Measurements from ENCODE around the gene C1orf226. TPM values are rescaled to one million over a fixed set of nuclear protein-coding genes. Genes with fewer than 3 reads are reported as not detected.

The C1orf226 gene
- total and polyA plus RNA-seq, 10 of the 15 experiments (the other 5 are each of a cell fraction or from before 2014, with no cell fraction given) = not detected

DNA sequence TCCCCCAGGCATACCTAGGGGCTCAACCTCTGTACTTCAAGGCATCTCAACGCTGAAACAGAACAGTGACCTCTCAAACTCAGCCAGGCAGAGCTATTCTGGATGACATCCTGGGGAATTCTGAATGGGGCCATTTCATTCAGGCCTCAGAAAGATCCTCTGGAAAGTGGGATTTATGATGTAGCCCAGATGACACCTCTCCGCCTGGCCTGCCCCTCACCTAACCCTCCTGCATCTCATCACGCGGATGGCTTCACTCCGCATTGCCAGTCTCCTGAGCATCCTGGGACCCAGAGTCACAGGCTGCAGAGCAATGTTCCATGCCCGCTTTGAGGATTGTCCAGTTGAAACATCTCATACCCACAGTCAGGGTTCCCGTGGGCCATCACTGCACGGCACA is 6.1 kb upstream of the C1orf226 start:
- POLR2A ChIA-PET = no interaction called here
- intact Hi-C loops (cut with micrococcal nuclease; ENCODE audit: unreplicated experiment) (no loop called here), in situ Hi-C loops (cut with MboI) (no loop called here)
- no peak overlapping the region for H3K27ac ChIP-seq (ENCODE audit: control insufficient read depth, insufficient read depth)
- no peaks in the 10 kb centered on the region for H3K9me3 ChIP-seq (replicated peaks; ENCODE audit: control insufficient read depth, insufficient read depth, low read length)
- H3K36me3 ChIP-seq (ENCODE audit: control insufficient read depth in 2 of 2, insufficient read depth in 2 of 2, low read length in 1 of 2) = no peaks in the 10 kb centered on the region
- CTCF ChIA-PET = no interaction called here
- no peaks in the 10 kb centered on the region for H3K79me2 ChIP-seq (ENCODE audit: control insufficient read depth, insufficient read depth, low read length)
- H4K20me1 ChIP-seq (ENCODE audit: control insufficient read depth, insufficient read depth) = no peaks in the 10 kb centered on the region; the same call in 1 of the 2 replicates
- TF ChIP-seq, protein P1, sequence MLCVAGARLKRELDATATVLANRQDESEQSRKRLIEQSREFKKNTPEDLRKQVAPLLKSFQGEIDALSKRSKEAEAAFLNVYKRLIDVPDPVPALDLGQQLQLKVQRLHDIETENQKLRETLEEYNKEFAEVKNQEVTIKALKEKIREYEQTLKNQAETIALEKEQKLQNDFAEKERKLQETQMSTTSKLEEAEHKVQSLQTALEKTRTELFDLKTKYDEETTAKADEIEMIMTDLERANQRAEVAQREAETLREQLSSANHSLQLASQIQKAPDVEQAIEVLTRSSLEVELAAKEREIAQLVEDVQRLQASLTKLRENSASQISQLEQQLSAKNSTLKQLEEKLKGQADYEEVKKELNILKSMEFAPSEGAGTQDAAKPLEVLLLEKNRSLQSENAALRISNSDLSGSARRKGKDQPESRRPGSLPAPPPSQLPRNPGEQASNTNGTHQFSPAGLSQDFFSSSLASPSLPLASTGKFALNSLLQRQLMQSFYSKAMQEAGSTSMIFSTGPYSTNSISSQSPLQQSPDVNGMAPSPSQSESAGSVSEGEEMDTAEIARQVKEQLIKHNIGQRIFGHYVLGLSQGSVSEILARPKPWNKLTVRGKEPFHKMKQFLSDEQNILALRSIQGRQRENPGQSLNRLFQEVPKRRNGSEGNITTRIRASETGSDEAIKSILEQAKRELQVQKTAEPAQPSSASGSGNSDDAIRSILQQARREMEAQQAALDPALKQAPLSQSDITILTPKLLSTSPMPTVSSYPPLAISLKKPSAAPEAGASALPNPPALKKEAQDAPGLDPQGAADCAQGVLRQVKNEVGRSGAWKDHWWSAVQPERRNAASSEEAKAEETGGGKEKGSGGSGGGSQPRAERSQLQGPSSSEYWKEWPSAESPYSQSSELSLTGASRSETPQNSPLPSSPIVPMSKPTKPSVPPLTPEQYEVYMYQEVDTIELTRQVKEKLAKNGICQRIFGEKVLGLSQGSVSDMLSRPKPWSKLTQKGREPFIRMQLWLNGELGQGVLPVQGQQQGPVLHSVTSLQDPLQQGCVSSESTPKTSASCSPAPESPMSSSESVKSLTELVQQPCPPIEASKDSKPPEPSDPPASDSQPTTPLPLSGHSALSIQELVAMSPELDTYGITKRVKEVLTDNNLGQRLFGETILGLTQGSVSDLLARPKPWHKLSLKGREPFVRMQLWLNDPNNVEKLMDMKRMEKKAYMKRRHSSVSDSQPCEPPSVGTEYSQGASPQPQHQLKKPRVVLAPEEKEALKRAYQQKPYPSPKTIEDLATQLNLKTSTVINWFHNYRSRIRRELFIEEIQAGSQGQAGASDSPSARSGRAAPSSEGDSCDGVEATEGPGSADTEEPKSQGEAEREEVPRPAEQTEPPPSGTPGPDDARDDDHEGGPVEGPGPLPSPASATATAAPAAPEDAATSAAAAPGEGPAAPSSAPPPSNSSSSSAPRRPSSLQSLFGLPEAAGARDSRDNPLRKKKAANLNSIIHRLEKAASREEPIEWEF (IDR thresholded peaks at IDR 0.05; ENCODE audit: insufficient replicate concordance, low read depth, low read length) = no peak
- TF ChIP-seq POU2F2 (IDR thresholded peaks at IDR 0.05; ENCODE audit: borderline replicate concordance, low read depth, low read length) = no peak
- no peak for TF ChIP-seq RB1 (IDR thresholded peaks at IDR 0.05; ENCODE audit: borderline replicate concordance)
- no peak for TF ChIP-seq KDM1A (IDR thresholded peaks at IDR 0.05; ENCODE audit: borderline replicate concordance)
- TF ChIP-seq, protein P2, sequence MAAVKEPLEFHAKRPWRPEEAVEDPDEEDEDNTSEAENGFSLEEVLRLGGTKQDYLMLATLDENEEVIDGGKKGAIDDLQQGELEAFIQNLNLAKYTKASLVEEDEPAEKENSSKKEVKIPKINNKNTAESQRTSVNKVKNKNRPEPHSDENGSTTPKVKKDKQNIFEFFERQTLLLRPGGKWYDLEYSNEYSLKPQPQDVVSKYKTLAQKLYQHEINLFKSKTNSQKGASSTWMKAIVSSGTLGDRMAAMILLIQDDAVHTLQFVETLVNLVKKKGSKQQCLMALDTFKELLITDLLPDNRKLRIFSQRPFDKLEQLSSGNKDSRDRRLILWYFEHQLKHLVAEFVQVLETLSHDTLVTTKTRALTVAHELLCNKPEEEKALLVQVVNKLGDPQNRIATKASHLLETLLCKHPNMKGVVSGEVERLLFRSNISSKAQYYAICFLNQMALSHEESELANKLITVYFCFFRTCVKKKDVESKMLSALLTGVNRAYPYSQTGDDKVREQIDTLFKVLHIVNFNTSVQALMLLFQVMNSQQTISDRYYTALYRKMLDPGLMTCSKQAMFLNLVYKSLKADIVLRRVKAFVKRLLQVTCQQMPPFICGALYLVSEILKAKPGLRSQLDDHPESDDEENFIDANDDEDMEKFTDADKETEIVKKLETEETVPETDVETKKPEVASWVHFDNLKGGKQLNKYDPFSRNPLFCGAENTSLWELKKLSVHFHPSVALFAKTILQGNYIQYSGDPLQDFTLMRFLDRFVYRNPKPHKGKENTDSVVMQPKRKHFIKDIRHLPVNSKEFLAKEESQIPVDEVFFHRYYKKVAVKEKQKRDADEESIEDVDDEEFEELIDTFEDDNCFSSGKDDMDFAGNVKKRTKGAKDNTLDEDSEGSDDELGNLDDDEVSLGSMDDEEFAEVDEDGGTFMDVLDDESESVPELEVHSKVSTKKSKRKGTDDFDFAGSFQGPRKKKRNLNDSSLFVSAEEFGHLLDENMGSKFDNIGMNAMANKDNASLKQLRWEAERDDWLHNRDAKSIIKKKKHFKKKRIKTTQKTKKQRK (IDR thresholded peaks at IDR 0.05; ENCODE audit: low read depth, low read length) = no peak
- TF ChIP-seq, protein P3, sequence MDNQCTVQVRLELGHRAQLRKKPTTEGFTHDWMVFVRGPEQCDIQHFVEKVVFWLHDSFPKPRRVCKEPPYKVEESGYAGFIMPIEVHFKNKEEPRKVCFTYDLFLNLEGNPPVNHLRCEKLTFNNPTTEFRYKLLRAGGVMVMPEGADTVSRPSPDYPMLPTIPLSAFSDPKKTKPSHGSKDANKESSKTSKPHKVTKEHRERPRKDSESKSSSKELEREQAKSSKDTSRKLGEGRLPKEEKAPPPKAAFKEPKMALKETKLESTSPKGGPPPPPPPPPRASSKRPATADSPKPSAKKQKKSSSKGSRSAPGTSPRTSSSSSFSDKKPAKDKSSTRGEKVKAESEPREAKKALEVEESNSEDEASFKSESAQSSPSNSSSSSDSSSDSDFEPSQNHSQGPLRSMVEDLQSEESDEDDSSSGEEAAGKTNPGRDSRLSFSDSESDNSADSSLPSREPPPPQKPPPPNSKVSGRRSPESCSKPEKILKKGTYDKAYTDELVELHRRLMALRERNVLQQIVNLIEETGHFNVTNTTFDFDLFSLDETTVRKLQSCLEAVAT (IDR thresholded peaks at IDR 0.05) = no peak
- no peak for TF ChIP-seq ZNF24 (IDR thresholded peaks at IDR 0.05)
- TF ChIP-seq HDAC2 (IDR thresholded peaks at IDR 0.05) = no peak
- TF ChIP-seq JUNB (IDR thresholded peaks at IDR 0.05) = no peak
- no peak for TF ChIP-seq ZNF622 (IDR thresholded peaks at IDR 0.05)
- TF ChIP-seq, protein P4, sequence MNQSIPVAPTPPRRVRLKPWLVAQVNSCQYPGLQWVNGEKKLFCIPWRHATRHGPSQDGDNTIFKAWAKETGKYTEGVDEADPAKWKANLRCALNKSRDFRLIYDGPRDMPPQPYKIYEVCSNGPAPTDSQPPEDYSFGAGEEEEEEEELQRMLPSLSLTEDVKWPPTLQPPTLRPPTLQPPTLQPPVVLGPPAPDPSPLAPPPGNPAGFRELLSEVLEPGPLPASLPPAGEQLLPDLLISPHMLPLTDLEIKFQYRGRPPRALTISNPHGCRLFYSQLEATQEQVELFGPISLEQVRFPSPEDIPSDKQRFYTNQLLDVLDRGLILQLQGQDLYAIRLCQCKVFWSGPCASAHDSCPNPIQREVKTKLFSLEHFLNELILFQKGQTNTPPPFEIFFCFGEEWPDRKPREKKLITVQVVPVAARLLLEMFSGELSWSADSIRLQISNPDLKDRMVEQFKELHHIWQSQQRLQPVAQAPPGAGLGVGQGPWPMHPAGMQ (IDR thresholded peaks at IDR 0.05; ENCODE audit: borderline replicate concordance) = no peak
- no peak for TF ChIP-seq SREBF2 (IDR thresholded peaks at IDR 0.05; ENCODE audit: low read length)
- no peak for TF ChIP-seq PAX5 (IDR thresholded peaks at IDR 0.05; ENCODE audit: borderline replicate concordance, low read depth, low read length)
- DNase-seq (ENCODE audit: low read depth, low spot score) (no peak), FAIRE-seq (no peak), ATAC-seq (no peak)
- no peak overlapping the region for H3K4me2 ChIP-seq (ENCODE audit: control insufficient read depth, insufficient read depth)
- no peaks in the 10 kb centered on the region for H3K27me3 ChIP-seq (replicated peaks in 1 of 2; ENCODE audit: control insufficient read depth in 2 of 2, insufficient read depth in 2 of 2, low read length in 1 of 2)
- no peak overlapping the region for H3K9ac ChIP-seq (ENCODE audit: control insufficient read depth, insufficient read depth, low read length)
- RAD21 ChIA-PET (ENCODE audit: unreplicated experiment) = no interaction called here
- BruUV-seq (replicated peaks) = no TSS peak
- 47% methylated on average over 8 of the region's 8 CpGs for WGBS (ENCODE audit: insufficient coverage, insufficient replicate concordance, low lambda C conversion rate, missing lambda C conversion rate)
- no peak overlapping the region for H2AFZ ChIP-seq (ENCODE audit: control insufficient read depth, low read depth, low read length)
- SMC1A ChIA-PET (ENCODE audit: uncharacterized antibody, unreplicated experiment) = interaction anchor here (0.6 to 1.3 kb wide), 3 partner anchors 12 to 89 kb away, joined by 3 to 4 read pairs (median 3); no protein-coding TSS in a partner anchor
- H3K4me3 ChIP-seq = no peak overlapping the region
- no peaks in the 10 kb centered on the region for H3K4me1 ChIP-seq (ENCODE audit: control insufficient read depth, insufficient read depth, low read length)
